NB4 (cell line): ENCODE data around the gene CCL1.

Experiments used
- MYC ChIP-seq: IDR thresholded peaks from 2 replicates; pipeline ENCODE4 v1.6.1; 2011; ENCODE audit warnings: low read depth, low read length
- POLR2A ChIP-seq: IDR thresholded peaks from 2 replicates; pipeline ENCODE4 v1.6.1; 2011; ENCODE audit warnings: mild to moderate bottlenecking; ENCODE audit not compliant: insufficient read length; ENCODE audit errors: extremely low read depth
- TF ChIP-seq, protein P1 (sequence below): IDR thresholded peaks from one replicate; pipeline ENCODE4 v1.5.1; 2012; ENCODE audit warnings: low read depth, low read length

- no peak for TF ChIP-seq POLR2A
- TF ChIP-seq, protein P1, sequence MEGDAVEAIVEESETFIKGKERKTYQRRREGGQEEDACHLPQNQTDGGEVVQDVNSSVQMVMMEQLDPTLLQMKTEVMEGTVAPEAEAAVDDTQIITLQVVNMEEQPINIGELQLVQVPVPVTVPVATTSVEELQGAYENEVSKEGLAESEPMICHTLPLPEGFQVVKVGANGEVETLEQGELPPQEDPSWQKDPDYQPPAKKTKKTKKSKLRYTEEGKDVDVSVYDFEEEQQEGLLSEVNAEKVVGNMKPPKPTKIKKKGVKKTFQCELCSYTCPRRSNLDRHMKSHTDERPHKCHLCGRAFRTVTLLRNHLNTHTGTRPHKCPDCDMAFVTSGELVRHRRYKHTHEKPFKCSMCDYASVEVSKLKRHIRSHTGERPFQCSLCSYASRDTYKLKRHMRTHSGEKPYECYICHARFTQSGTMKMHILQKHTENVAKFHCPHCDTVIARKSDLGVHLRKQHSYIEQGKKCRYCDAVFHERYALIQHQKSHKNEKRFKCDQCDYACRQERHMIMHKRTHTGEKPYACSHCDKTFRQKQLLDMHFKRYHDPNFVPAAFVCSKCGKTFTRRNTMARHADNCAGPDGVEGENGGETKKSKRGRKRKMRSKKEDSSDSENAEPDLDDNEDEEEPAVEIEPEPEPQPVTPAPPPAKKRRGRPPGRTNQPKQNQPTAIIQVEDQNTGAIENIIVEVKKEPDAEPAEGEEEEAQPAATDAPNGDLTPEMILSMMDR = no peak
- TF ChIP-seq MYC = no peak
Measured at GRCh38 chr17:34313164-34313563, 49.9 kb downstream of the CCL1 start.
